Activated CD8-positive, alpha-beta memory T cell treated with anti-CD3 and anti-CD28 coated beads for 24 hours (primary cell): ENCODE data around the gene AATK.

Experiments used
- DNase-seq: peaks from one replicate; pipeline ENCODE4 v3.0.0-alpha.2; 2020

The AATK gene

DNA sequence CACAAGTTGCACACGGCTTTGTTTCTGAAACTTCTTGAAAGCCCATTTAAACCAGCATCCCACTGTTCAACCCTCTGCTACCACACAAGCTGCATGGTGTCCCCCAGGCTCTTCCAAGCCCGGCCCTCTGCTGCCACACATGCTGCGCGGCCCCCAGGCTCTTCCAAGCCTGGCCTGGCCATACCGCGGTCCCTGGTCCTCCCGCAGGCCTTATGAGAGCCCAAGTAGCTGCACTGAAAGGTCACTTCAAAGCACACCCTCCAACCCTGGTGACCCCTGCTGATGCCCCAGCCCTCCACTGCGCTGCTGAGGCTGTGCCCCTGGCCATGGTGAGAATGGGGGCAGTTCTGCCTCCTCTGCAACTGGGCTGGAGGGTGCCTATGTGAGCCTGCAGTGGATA lies 26.6 kb downstream of the AATK start:
- no peak for DNase-seq

DNA sequence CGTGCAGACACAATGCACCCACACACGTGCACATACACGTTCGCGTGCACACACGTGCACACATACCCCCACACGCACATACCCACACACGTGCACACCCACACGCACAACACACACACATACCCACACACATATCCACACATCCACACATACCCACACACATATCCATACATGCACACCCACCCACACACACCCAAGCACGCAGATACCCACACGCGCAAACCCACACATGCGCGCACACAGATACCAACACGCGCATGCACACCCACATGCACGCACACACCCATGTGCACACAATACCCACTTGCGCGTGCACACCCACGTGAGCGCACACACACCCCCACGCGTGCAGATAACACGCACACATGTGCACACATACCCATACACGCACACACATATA lies 27.5 kb downstream of the AATK start:
- no peak for DNase-seq

DNA sequence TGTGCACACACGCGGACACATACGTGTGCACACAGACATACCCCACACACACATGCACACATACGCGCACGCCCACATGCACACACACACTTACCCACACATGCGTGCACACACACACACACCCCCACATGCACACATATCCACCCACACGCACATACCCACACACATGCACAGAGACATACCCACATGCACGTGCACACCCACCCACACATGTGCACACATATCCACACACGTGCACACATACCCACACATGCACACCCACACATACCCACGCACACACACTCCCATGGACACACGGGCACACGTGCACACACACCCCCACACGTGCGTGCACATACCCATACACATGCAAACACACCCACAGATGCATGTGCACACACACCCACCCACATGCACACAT lies 27.9 kb downstream of the AATK start:
- DNase-seq, result no peak

GRCh38 chr17:81137248-81137647 lies 28.8 kb downstream of the AATK start:
- no peak for DNase-seq

- DNase-seq, result no peak
These were observed 29.7 kb downstream of the AATK start for GRCh38 chr17:81136366-81136765.

DNA sequence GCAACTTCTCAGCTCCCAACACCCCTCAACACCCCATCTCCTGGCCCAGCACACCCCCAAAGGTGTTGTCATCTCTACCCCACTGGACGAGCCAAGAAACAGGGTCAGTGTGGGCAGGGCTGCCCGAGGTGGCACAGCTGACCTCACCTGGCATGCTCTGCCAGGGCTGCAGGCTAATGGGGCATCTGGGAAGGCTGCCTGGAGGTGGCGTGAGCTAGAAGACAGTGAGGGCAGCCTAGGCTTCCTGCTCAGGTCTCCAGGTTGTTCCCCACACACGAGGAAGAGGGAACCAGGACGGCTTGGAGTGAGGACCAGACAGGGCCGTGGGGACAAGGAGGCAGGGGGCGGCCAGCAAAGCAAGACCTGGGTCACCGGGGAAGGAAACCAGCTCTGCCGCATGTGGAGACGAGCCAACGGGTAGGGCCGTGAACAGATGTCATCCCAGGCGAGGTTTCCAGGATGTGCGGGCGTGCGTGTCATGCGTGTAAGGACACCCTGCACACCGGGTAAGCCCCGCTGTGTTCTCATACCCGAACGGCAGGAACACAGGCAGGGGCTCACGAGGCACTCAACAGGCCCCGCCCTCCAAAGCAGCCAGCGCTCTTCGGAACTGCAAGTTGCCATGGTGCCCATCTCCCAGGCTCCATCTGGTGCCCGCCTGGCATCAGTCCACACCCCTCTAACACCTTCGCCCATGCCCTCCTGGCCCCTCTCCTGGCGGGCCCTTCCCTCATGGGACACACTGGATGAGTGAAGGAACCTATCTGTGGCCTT lies 30.3 kb downstream of the AATK start:
- no peak for DNase-seq

- DNase-seq, result no peak
These were observed 31.8 kb downstream of the AATK start for GRCh38 chr17:81134064-81134781.

- DNase-seq, result no peak
These were observed 33.0 kb downstream of the AATK start for GRCh38 chr17:81132770-81133723.

GRCh38 chr17:81132197-81132540 lies 33.9 kb downstream of the AATK start:
- DNase-seq, result no peak

DNA sequence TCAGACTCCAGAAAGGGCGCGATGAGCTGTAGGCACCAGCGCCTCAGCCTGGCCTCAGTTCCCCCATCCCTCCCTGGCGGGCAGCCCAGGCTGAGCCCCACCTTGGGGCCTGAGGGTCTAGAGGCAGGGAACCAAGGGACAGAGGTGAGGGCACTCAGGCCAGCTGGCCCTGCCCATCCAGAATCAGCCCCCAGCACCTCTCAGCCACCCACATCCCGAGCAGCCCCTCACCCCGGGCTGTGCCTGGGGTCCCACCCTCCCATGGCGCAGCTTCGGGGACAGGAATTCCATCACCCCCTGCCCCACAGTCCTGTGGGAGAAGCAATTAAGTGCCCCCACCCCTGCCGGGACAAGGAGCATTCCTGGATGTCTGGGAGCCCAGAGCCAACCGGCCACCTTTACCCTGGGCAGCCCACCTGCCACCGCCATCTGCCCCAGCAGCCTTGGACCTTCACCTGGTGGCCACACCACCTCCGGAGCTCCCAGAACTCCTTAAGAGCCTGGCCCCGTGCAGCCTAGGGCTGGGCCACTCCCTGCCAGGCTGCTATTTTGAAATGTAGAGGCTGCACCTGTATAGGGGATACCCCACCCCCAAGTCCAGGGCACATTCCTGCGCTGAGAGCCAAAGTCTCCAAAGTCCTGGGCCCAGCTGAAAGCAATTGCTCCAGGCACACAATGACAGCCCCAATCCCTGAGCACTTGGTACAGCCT lies 34.4 kb downstream of the AATK start:
- DNase-seq, result no peak

- no peak for DNase-seq
These were observed 35.3 kb downstream of the AATK start for GRCh38 chr17:81130385-81131361.

DNA sequence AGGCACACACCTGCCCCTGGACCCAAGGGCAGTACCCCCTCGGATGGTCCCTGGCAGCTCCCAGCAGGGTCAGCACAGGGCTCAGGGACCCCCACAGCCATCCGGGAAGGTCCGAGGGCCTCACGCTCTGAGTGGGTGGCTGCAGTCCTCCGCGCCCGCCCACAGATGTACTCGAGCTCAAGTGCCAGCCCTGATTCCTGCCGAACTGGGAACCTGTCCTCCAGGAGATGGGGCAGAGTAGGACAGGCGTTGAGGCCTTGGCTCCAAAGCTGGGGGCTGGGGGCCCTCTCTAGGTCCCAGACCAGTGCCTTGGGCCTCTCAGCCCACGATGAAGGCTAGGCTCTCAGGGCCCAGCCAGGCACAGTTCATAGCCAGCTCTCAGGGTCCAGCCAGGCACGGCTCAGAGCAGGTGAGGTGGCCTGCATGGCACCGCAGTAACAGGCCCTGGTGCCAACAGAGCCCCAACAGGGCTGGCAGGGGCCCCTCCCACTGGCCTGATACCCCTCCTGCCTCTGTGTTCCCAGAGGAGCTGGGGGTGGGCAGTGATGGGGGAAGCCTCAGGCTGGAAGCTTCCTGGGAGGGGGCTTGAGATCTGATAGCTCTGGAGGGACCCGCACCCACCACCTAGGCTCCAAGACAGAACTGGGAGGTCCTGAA lies 36.2 kb downstream of the AATK start:
- no peak for DNase-seq

GRCh38 chr17:81129289-81129688 lies 36.7 kb downstream of the AATK start:
- no peak for DNase-seq

- DNase-seq, result no peak
These were observed 37.2 kb downstream of the AATK start for GRCh38 chr17:81128774-81129173.

DNA sequence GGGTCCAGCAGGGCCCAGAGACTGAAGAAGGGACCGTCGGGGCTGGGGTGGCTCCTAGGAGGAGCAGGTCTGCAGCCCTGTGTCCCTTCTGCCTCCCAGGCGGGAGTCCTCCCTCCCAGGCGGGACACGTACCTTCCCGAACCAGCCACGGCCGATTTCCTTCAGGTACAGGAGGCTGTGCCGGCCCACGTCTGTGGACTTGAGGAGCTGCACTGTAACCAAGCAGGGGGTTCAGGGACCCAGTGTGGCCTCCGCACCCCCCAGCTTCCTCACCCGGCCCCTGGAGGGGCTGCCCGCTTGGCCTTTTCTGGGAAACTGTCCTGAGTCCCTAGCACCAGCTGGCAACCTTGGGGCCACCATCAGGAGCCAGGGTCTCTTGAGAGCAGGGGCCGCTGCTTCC lies 37.7 kb downstream of the AATK start:
- no peak for DNase-seq

GRCh38 chr17:81127526-81128177 lies 38.4 kb downstream of the AATK start:
- DNase-seq, result no peak

DNA sequence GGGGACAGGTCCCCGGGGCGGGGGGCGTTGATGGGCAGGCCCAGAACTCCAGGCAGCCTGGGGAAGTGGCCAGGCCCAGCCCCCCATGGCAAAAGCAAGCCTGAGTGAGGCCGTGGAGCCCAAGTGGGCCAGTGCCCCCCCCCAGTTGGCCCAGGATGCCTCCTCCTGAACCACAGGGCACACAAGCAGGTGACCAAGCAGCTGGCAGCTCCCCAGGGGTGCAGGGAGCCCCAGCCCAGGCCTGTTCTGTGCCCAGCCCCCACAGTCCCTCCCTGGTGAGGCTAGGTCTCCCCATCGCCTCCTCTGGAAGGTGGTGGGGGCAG lies 38.9 kb downstream of the AATK start:
- no peak for DNase-seq

DNA sequence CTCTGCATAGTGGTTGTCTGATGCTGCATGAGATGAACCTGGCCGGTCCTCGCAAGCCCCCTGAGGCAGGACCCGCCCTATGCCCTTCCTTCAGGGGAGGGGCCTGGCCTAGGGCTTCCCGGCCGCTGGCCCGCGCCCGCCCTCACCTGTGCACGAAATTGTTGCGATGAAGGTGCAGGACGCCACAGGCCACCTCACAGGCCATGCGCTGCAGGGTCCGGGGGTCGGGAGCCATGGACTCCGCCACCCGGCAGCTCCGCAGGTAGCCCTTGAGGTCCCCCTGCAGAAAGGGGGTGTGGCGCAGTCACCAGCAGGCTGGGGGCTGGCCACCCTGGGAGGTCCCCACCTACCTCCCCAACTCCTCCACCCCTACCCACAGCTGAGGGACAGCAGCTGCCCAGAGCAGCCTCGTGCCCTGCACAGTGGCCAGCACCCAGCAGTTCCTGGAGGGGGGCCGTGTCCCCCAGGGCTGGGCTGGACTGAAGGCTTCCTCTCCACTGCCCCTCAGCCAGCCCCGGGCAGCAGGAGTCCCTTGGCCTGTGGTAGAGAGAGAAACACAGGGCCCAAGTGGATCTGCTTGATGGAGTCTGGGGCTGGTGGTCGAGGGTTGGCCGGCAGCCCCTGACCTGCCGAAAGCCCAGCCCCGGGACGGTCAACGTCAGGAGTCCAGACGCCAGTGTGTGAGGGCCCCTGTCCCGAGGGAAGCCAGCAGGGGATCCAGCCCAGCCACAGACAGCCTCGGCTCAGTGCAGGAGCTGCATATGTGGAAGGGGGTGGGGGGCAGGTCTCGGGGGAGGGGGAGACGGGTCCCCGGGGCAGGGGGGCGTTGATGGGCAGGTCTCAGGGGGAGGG lies 39.5 kb downstream of the AATK start:
- DNase-seq, result no peak

- DNase-seq, result no peak
These were observed 40.4 kb downstream of the AATK start for GRCh38 chr17:81125573-81126081.
